ENCODE results near the gene STAT1. TPM values are rescaled to one million over a fixed set of nuclear protein-coding genes. Genes with fewer than 3 reads are reported as not detected.

Gene STAT1
- total RNA-seq, 1 experiment from 2014 or later = 36.8 TPM

DNA sequence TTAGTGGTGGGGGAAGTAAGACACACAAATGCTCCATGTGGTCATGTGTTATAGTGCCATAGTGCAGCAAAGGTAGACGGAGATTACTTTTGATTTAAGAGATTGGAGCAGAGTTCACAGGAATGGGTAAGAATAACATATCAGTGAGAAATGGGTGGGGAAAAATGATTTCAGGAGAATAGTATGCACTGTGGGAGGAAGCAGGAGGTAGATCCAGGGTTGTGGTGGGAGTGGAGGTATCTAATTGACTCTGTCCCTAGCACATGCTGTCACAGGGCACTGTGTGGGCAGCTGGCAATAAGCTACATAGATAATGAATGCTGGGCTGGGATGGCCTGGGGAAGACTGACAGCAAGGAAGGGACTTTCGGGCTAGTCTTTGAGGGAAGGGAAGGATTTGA lies 65.3 kb downstream of the STAT1 start:
- in situ Hi-C loops (cut with HindIII; ENCODE audit: low pct_unique_long_range_greater_than_20kb, low sequenced_read_pairs) = no loop called here
- no peak for DNase-seq (ENCODE audit: low read depth, low spot score)

DNA sequence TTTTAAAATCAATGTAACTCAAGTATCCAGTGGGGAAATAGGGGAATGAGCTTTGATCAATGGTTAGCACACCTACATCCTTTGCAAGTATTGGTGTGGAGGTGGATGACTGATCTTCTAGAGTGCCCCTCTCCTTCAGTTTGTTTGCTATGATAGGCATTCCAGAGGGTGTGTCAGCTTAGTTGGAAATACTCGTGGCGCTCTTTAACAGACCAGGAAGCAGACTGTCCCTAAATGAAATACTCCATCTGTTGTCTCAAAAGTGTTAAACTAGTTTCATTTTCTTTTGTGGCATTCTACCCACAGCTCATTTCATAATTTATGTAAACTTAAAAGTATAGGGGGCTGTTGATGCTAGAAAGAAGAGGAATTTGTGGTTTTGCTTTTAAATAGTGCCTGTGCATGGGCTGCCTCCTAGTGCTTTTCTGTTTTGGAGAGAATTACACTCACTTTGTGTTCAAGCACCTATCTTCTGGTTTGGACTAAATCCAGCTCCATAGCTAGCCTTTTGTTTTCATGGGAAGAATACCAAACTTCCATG lies 66.2 kb downstream of the STAT1 start:
- in situ Hi-C loops (cut with HindIII; ENCODE audit: low pct_unique_long_range_greater_than_20kb, low sequenced_read_pairs) = no loop called here
- DNase-seq (ENCODE audit: low read depth, low spot score) = no peak

- in situ Hi-C loops (cut with HindIII; ENCODE audit: low pct_unique_long_range_greater_than_20kb, low sequenced_read_pairs) = no loop called here
- DNase-seq (ENCODE audit: low read depth, low spot score) = no peak
Measured at GRCh38 chr2:190947141-190947540, 66.8 kb downstream of the STAT1 start.

DNA sequence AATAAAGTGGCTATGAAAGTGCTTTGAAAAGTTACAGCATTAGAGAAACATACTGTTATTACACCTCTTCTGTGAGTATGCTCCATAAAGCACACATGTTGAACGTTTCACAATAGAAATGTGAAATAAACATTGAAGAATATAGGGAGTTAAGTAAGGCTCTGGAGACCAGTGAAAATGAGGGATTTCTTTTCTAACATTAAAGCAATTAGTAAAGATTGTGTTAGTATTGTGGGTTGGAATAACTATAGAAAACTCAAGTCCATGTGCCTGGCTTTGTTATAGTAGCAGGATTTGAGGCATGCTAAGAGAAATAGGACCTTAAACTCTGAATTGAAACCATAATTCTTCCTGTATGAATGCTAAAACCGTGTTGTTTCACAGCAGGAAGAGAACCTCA lies 70.3 kb downstream of the STAT1 start:
- in situ Hi-C loops (cut with HindIII; ENCODE audit: low pct_unique_long_range_greater_than_20kb, low sequenced_read_pairs) = no loop called here
- no peak for DNase-seq (ENCODE audit: low read depth, low spot score)

DNA sequence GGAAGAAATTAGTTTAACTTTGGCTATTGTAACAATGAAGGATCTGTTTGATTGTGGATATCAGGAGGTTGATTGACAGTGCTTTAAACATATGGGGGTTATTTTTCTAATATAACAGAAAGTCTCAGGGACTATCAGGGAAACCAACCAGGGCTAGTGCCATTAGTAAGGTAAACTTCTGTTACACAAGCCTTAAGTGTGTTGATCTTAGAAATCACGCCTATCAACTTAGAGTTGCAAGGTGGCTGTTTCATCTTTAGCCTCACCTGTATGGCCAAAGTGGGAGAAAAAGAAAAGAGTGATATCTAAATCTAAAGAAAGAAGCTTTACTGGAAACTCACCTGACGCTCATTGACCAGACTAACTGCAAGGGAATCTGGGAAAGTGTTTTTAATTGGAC lies 71.3 kb downstream of the STAT1 start:
- DNase-seq (ENCODE audit: low read depth, low spot score) = no peak

DNA sequence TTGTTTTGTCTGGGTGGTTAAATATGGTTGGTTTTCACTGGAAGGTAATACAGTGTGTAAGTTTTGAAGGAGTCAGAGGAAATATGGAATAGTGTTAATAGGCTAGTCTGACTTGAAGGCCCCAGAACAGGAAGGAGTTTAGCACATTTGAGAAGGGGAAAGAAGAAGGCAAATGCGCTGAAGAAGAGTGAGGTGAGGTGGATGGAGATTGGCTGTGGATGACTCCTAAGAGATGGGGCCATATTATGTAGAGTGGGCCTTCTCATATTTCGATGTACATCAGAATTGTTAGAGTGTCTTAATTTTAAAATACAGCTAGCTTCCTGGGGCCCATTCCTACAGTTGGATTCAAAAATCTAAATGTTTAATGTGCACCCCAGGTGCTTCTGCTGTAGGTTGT lies 72.4 kb downstream of the STAT1 start:
- in situ Hi-C loops (cut with HindIII; ENCODE audit: low pct_unique_long_range_greater_than_20kb, low sequenced_read_pairs) = no loop called here
- no peak for DNase-seq (ENCODE audit: low read depth, low spot score)

More for the DNA sequence above, 71.3 kb downstream of the STAT1 start:
- in situ Hi-C loops (cut with HindIII; ENCODE audit: low pct_unique_long_range_greater_than_20kb, low sequenced_read_pairs) = no loop called here

GRCh38 chr2:190940454-190940853 lies 73.5 kb downstream of the STAT1 start:
- in situ Hi-C loops (cut with HindIII; ENCODE audit: low pct_unique_long_range_greater_than_20kb, low sequenced_read_pairs) = no loop called here
- no peak for DNase-seq (ENCODE audit: low read depth, low spot score)

DNA sequence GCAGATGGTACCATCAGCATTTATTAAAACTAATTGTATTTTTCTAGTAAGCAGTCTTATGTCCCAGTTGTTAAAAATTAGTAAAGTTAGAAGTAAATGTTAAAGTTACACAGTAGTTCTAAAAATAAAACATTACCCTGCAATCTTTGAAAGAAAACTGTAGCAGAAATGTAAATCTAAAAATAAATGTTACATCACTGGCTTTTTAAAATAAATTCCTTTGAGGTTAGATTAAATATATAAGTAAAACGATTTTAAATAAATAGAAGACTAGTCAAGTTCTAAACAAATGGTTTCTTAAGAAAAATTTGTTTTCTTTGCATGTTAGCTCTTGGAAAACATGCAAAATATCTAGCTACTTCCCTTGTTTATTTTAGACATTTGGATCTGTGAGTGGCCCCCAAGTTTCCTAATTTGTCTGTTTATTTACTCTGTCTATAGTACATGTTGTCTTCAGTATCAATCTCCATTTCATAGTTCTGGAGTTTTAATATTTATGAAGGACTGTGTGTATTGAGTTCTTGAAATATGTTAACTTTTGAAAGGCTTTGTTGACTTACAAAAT lies 75.1 kb downstream of the STAT1 start:
- in situ Hi-C loops (cut with HindIII; ENCODE audit: low pct_unique_long_range_greater_than_20kb, low sequenced_read_pairs) = no loop called here
- DNase-seq (ENCODE audit: low read depth, low spot score) = no peak

- DNase-seq (ENCODE audit: low read depth, low spot score) = no peak
- in situ Hi-C loops (cut with HindIII; ENCODE audit: low pct_unique_long_range_greater_than_20kb, low sequenced_read_pairs) = no loop called here
Measured at GRCh38 chr2:190935054-190935453, 78.9 kb downstream of the STAT1 start.

GRCh38 chr2:190933361-190933760 lies 80.6 kb downstream of the STAT1 start:
- in situ Hi-C loops (cut with HindIII; ENCODE audit: low pct_unique_long_range_greater_than_20kb, low sequenced_read_pairs) = no loop called here
- no peak for DNase-seq (ENCODE audit: low read depth, low spot score)

- in situ Hi-C loops (cut with HindIII; ENCODE audit: low pct_unique_long_range_greater_than_20kb, low sequenced_read_pairs) = no loop called here
- no peak for DNase-seq (ENCODE audit: low read depth, low spot score)
Measured at GRCh38 chr2:190932514-190932913, 81.5 kb downstream of the STAT1 start.

- in situ Hi-C loops (cut with HindIII; ENCODE audit: low pct_unique_long_range_greater_than_20kb, low sequenced_read_pairs) = no loop called here
- DNase-seq (ENCODE audit: low read depth, low spot score) = no peak
Measured at GRCh38 chr2:190930411-190930810, 83.6 kb downstream of the STAT1 start.

DNA sequence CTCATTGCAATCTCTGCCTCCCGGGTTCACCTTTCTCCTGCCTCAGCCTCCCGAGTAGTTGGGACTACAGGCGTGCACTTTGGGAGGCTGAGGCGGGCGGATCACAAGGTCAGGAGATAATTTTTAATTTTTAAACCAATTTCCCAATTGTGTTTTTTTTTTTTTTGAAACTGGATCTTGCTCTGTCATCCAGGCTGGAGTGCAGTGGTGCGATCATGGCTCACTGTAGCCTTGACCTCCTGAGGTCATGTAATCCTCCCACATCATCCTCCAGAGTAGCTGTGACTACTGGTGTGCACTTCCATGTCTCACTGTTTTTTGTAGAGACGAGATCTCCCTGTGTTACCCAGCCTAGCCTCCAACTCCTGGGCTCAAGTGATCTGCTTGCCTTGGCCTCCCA lies 84.1 kb downstream of the STAT1 start:
- in situ Hi-C loops (cut with HindIII; ENCODE audit: low pct_unique_long_range_greater_than_20kb, low sequenced_read_pairs) = no loop called here
- no peak for DNase-seq (ENCODE audit: low read depth, low spot score)

GRCh38 chr2:190927301-190927700 lies 86.7 kb downstream of the STAT1 start:
- DNase-seq (ENCODE audit: low read depth, low spot score) = no peak
- in situ Hi-C loops (cut with HindIII; ENCODE audit: low pct_unique_long_range_greater_than_20kb, low sequenced_read_pairs) = no loop called here

GRCh38 chr2:190922376-190922775 lies 91.6 kb downstream of the STAT1 start:
- in situ Hi-C loops (cut with HindIII; ENCODE audit: low pct_unique_long_range_greater_than_20kb, low sequenced_read_pairs) = no loop called here
- no peak for DNase-seq (ENCODE audit: low read depth, low spot score)

GRCh38 chr2:190920085-190920484 lies 93.9 kb downstream of the STAT1 start:
- DNase-seq (ENCODE audit: low read depth, low spot score) = no peak
- in situ Hi-C loops (cut with HindIII; ENCODE audit: low pct_unique_long_range_greater_than_20kb, low sequenced_read_pairs) = no loop called here
